Measurements from ENCODE around the gene SHC4. TPM values are rescaled to one million over a fixed set of nuclear protein-coding genes. Genes with fewer than 3 reads are reported as not detected.
A peak's percentile ranks its signal among the peaks of the same experiment; 100 is the strongest.

The SHC4 gene
- total RNA-seq, 1 donor from 2014 or later: 2.2 TPM

GRCh38 chr15:48781481-48782081 is 182.1 kb downstream of the SHC4 start:
- DNase-seq (ENCODE audit: low spot score): no peak
- H3K9me3 Mint-ChIP-seq: no peaks in the 10 kb centered on the region
- no peak overlapping the region for H3K27ac Mint-ChIP-seq
- Histone ChIP-seq H3K79me2 (ENCODE audit: low read depth) (no peaks in the 10 kb centered on the region), H2AFZ (replicated peaks) (no peak overlapping the region), H3K27ac (no peak overlapping the region), H3K9ac (no peak overlapping the region), H3K9me3 (ENCODE audit: low read depth) (no peaks in the 10 kb centered on the region), H3K4me3 (no peak overlapping the region), H4K20me1 (ENCODE audit: low read depth) (no peaks in the 10 kb centered on the region), H3K36me3 (peaks cover 7% of the 10 kb centered on the region), H3K4me2 (no peak overlapping the region), H3F3A (ENCODE audit: low read depth) (no peaks in the 10 kb centered on the region), H3K4me1 (no peaks in the 10 kb centered on the region), H3K27me3 (no peaks in the 10 kb centered on the region)
- no peak for TF ChIP-seq EZH2phosphoT487 (IDR thresholded peaks at IDR 0.05)
- peaks cover 16% of the 10 kb centered on the region for H3K36me3 Mint-ChIP-seq
- no peaks in the 10 kb centered on the region for H3K4me1 Mint-ChIP-seq
- no peak overlapping the region for H3K4me3 Mint-ChIP-seq
- H3K27me3 Mint-ChIP-seq (ENCODE audit: insufficient read depth, low read depth): no peaks in the 10 kb centered on the region

- Histone ChIP-seq H4K20me1 (ENCODE audit: low read depth) (no peaks in the 10 kb centered on the region), H3K79me2 (ENCODE audit: low read depth) (no peaks in the 10 kb centered on the region), H3K27ac (no peak overlapping the region), H3K4me1 (no peaks in the 10 kb centered on the region), H3K27me3 (no peaks in the 10 kb centered on the region), H2AFZ (replicated peaks) (no peak overlapping the region), H3K4me3 (no peak overlapping the region), H3K9me3 (ENCODE audit: low read depth) (no peaks in the 10 kb centered on the region), H3K4me2 (no peak overlapping the region), H3F3A (ENCODE audit: low read depth) (no peaks in the 10 kb centered on the region), H3K9ac (no peak overlapping the region), H3K36me3 (peaks cover 7% of the 10 kb centered on the region)
- Mint-ChIP-seq H3K4me3 (no peak overlapping the region), H3K36me3 (peaks cover 16% of the 10 kb centered on the region), H3K4me1 (no peaks in the 10 kb centered on the region), H3K9me3 (no peaks in the 10 kb centered on the region), H3K27me3 (ENCODE audit: insufficient read depth, low read depth) (no peaks in the 10 kb centered on the region), H3K27ac (no peak overlapping the region)
- DNase-seq (ENCODE audit: low spot score): no peak
- TF ChIP-seq EZH2phosphoT487 (IDR thresholded peaks at IDR 0.05): no peak
- TF ChIP-seq EZH2 (IDR thresholded peaks at IDR 0.05): no peak
- no peak for TF ChIP-seq CTCF (IDR thresholded peaks at IDR 0.05)
These were observed 182.7 kb downstream of the SHC4 start for GRCh38 chr15:48781017-48781416.

- no peak for TF ChIP-seq EZH2 (IDR thresholded peaks at IDR 0.05)
- no peak for TF ChIP-seq CTCF (IDR thresholded peaks at IDR 0.05)
- no peak for TF ChIP-seq EZH2phosphoT487 (IDR thresholded peaks at IDR 0.05)
- H3K79me2 ChIP-seq (ENCODE audit: low read depth): no peaks in the 10 kb centered on the region
- H3K27ac ChIP-seq: no peak overlapping the region
These were observed 185.4 kb downstream of the SHC4 start for GRCh38 chr15:48778331-48778730.

GRCh38 chr15:48777645-48778330 is 185.9 kb downstream of the SHC4 start:
- Histone ChIP-seq H3K4me1 (no peaks in the 10 kb centered on the region), H3K27me3 (no peaks in the 10 kb centered on the region), H3F3A (ENCODE audit: low read depth) (no peaks in the 10 kb centered on the region), H3K79me2 (ENCODE audit: low read depth) (no peaks in the 10 kb centered on the region), H3K9me3 (ENCODE audit: low read depth) (no peaks in the 10 kb centered on the region), H3K9ac (no peak overlapping the region), H2AFZ (replicated peaks) (no peak overlapping the region), H3K36me3 (peaks cover 4% of the 10 kb centered on the region), H3K4me2 (no peak overlapping the region), H3K4me3 (no peak overlapping the region), H3K27ac (peak overlapping the region; percentile 43), H4K20me1 (ENCODE audit: low read depth) (no peaks in the 10 kb centered on the region)
- peaks cover 24% of the 10 kb centered on the region for H3K36me3 Mint-ChIP-seq
- H3K4me3 Mint-ChIP-seq: no peak overlapping the region
- no peaks in the 10 kb centered on the region for H3K4me1 Mint-ChIP-seq
- H3K27ac Mint-ChIP-seq: no peak overlapping the region
- TF ChIP-seq EZH2phosphoT487 (IDR thresholded peaks at IDR 0.05): no peak
- no peak for TF ChIP-seq CTCF (IDR thresholded peaks at IDR 0.05)
- TF ChIP-seq EZH2 (IDR thresholded peaks at IDR 0.05): no peak
- no peaks in the 10 kb centered on the region for H3K27me3 Mint-ChIP-seq (ENCODE audit: insufficient read depth, low read depth)
- peaks cover 3% of the 10 kb centered on the region for H3K9me3 Mint-ChIP-seq
- DNase-seq (ENCODE audit: low spot score): no peak

More at GRCh38 chr15:48778331-48778730, 185.4 kb downstream of the SHC4 start:
- H3K4me2 ChIP-seq: no peak overlapping the region
- H3K9me3 ChIP-seq (ENCODE audit: low read depth): no peaks in the 10 kb centered on the region
- H3K4me3 Mint-ChIP-seq: no peak overlapping the region
- no peak for DNase-seq (ENCODE audit: low spot score)
- H3K9me3 Mint-ChIP-seq: peaks cover 3% of the 10 kb centered on the region
- H4K20me1 ChIP-seq (ENCODE audit: low read depth): no peaks in the 10 kb centered on the region
- H3K4me3 ChIP-seq: no peak overlapping the region
- no peak overlapping the region for H2AFZ ChIP-seq (replicated peaks)
- H3K4me1 ChIP-seq: no peaks in the 10 kb centered on the region
- H3K27ac Mint-ChIP-seq: no peak overlapping the region
- no peaks in the 10 kb centered on the region for H3K27me3 ChIP-seq
- no peaks in the 10 kb centered on the region for H3K4me1 Mint-ChIP-seq
- H3K36me3 Mint-ChIP-seq: peaks cover 25% of the 10 kb centered on the region
- no peaks in the 10 kb centered on the region for H3K27me3 Mint-ChIP-seq (ENCODE audit: insufficient read depth, low read depth)
- no peak overlapping the region for H3K9ac ChIP-seq
- H3F3A ChIP-seq (ENCODE audit: low read depth): no peaks in the 10 kb centered on the region
- H3K36me3 ChIP-seq: peaks cover 6% of the 10 kb centered on the region
